Skin epidermis (tissue), 12 donors: ENCODE measurements around the gene DNPH1.

Source experiments
- H3K27ac ChIP-seq, 21 experiments: fragments of 200-600 bp; sonication (generic) in 11 of 21; one replicate each; pipeline ENCODE4 v1.5.0; 2020; ENCODE audit warnings: mild to moderate bottlenecking in 3 of 21, inconsistent platforms in 2 of 21, moderate library complexity in 2 of 21
- H3K4me3 ChIP-seq, 7 experiments: fragments of 200-600 bp; sonication (generic) in 2 of 7; one replicate each; pipeline ENCODE4 v1.5.0; 2020; ENCODE audit warnings: inconsistent platforms in 2 of 7, mild to moderate bottlenecking in 2 of 7, moderate library complexity in 1 of 7

DNPH1 gene

GRCh38 chr6:43248101-43248500 is 18.8 kb upstream of the DNPH1 start:
- no peak overlapping the region for H3K4me3 ChIP-seq

GRCh38 chr6:43247114-43247999 is 18.1 kb upstream of the DNPH1 start:
- no peak overlapping the region for H3K27ac ChIP-seq
- H3K4me3 ChIP-seq, result peak overlapping the region; percentile 24 to 38 (median 31)

More at GRCh38 chr6:43248101-43248500, 18.8 kb upstream of the DNPH1 start:
- no peak overlapping the region for H3K27ac ChIP-seq

- H3K27ac ChIP-seq, result no peak overlapping the region
- H3K4me3 ChIP-seq, result peak overlapping the region; percentile 24 to 38 (median 31)
Observed at GRCh38 chr6:43246301-43247113, 17.2 kb upstream of the DNPH1 start.

- no peak overlapping the region for H3K4me3 ChIP-seq
- no peak overlapping the region for H3K27ac ChIP-seq
Observed at GRCh38 chr6:43243664-43244321, 14.5 kb upstream of the DNPH1 start.

GRCh38 chr6:43242908-43243663 is 13.8 kb upstream of the DNPH1 start, which contains the start of gene TTBK1:
TTBK1 (plus strand) TSS chr6:43243481; CDS start chr6:43246661, 3,180 bp downstream.
- no peak within 1 kb of the TSS for H3K27ac ChIP-seq
- no peak within 1 kb of the TSS for H3K4me3 ChIP-seq

GRCh38 chr6:43241446-43241845 is 12.2 kb upstream of the DNPH1 start:
- Histone ChIP-seq H3K27ac (no peak overlapping the region), H3K4me3 (no peak overlapping the region)

- H3K4me3 ChIP-seq, result no peak overlapping the region
- H3K27ac ChIP-seq, result no peak overlapping the region
Observed at GRCh38 chr6:43240950-43241349, 11.7 kb upstream of the DNPH1 start.

GRCh38 chr6:43239054-43239453 is 9.8 kb upstream of the DNPH1 start:
- Histone ChIP-seq H3K27ac (no peak overlapping the region), H3K4me3 (no peak overlapping the region)

GRCh38 chr6:43235841-43236240 is 6.6 kb upstream of the DNPH1 start:
- Histone ChIP-seq H3K4me3 (no peak overlapping the region), H3K27ac (no peak overlapping the region)

GRCh38 chr6:43231735-43232450 is 2.6 kb upstream of the DNPH1 start:
- Histone ChIP-seq H3K27ac (no peak overlapping the region), H3K4me3 (no peak overlapping the region)

GRCh38 chr6:43231053-43231452 is 1.8 kb upstream of the DNPH1 start:
- H3K27ac ChIP-seq, result no peak overlapping the region

GRCh38 chr6:43229803-43230620 is 731 bp upstream of the DNPH1 start:
- Histone ChIP-seq H3K4me3 (peak overlapping the region in 5 of 7 experiments; percentile 43 to 84 (median 72)), H3K27ac (peak overlapping the region in 6 of 21 experiments; percentile 73 to 87 (median 84))

More at GRCh38 chr6:43231053-43231452, 1.8 kb upstream of the DNPH1 start:
- no peak overlapping the region for H3K4me3 ChIP-seq

- Histone ChIP-seq H3K4me3 (no peak overlapping the region), H3K27ac (peak overlapping the region in 3 of 21 experiments; percentile 8 to 90 (median 49))
Observed at GRCh38 chr6:43226192-43226851, 3.0 kb downstream of the DNPH1 start.

- H3K4me3 ChIP-seq, result no peak overlapping the region
Observed at GRCh38 chr6:43223175-43223574, 6.1 kb downstream of the DNPH1 start.

GRCh38 chr6:43222418-43223059 is 6.7 kb downstream of the DNPH1 start:
- peak overlapping the region in 1 of 7 experiments; percentile 4 for H3K4me3 ChIP-seq
- H3K27ac ChIP-seq, result peak overlapping the region in 4 of 21 experiments; percentile 6 to 90 (median 76)

More at GRCh38 chr6:43223175-43223574, 6.1 kb downstream of the DNPH1 start:
- peak overlapping the region in 9 of 21 experiments; percentile 6 to 90 (median 76) for H3K27ac ChIP-seq
